Sigmoid colon (tissue), 7 donors: ENCODE results near the gene LCN2. TPM values are rescaled to one million over a fixed set of nuclear protein-coding genes. Genes with fewer than 3 reads are reported as not detected.
A peak's percentile ranks its signal among the peaks of the same experiment; 100 is the strongest.

Source experiments
- DNase-seq: peaks from one replicate; pipeline ENCODE4 v3.0.0-alpha.2; 2019
- H3K27ac ChIP-seq, 4 donors: fragments of 200-600 bp; sonication (generic); one replicate each; pipeline ENCODE4 v1.5.1; 2016 to 2019; ENCODE audit warnings: mild to moderate bottlenecking in 1 of 4
- H3K27me3 ChIP-seq, 3 donors: fragments of 200-600 bp; sonication (generic); one replicate each; pipeline ENCODE4 v1.5.1; 2019; ENCODE audit warnings: mild to moderate bottlenecking in 1 of 3
- H3K36me3 ChIP-seq, 4 donors: fragments of 200-600 bp; sonication (generic); one replicate each; pipeline ENCODE4 v1.5.1; 2016 to 2019
- H3K4me1 ChIP-seq, 4 donors: fragments of 200-600 bp; sonication (generic); one replicate each; pipeline ENCODE4 v1.5.1; 2017 to 2019
- H3K4me3 ChIP-seq, 4 donors: fragments of 200-600 bp; sonication (generic); one replicate each; pipeline ENCODE4 v1.5.1; 2017 to 2019; ENCODE audit warnings: mild to moderate bottlenecking in 2 of 4, moderate library complexity in 1 of 4
- H3K9me3 ChIP-seq, 4 donors: fragments of 200-600 bp in 3 of 4; sonication (generic) in 3 of 4; one replicate each; pipeline versions ENCODE4 v1.5.1 to v1.6.1; 2013 to 2019
- EP300 ChIP-seq, 4 donors: sonication (generic); formaldehyde crosslinking; IDR thresholded peaks; one replicate each; pipeline ENCODE4 v1.6.1; 2017; ENCODE audit warnings: antibody characterized with exemption in 4 of 4
- POLR2A ChIP-seq, 2 donors: fragments of 450-650 bp; IDR thresholded peaks; one replicate each; pipeline ENCODE4 v1.6.1; 2016; ENCODE audit warnings: antibody characterized with exemption in 2 of 2, mild to moderate bottlenecking in 2 of 2, moderate library complexity in 2 of 2
- POLR2AphosphoS5 ChIP-seq, 4 donors: sonication (generic); formaldehyde crosslinking; IDR thresholded peaks; one replicate each; pipeline ENCODE4 v1.6.1; 2017; ENCODE audit warnings: antibody characterized with exemption in 4 of 4
- WGBS, 2 donors: extraction: QIAGEN DNeasy Blood & Tissue Kit; methylation state at CpG; one replicate each; pipeline ENCODE4 v1.1.7; 2013; 5-methylcytosine and 5-hydroxymethylcytosine counted together
- intact Hi-C: fragments of 100-400 bp; cut with DNase I; formaldehyde crosslinking; loops from one replicate; pipeline ENCODE4 v1.15.1; 2023
- polyA plus RNA-seq, 3 donors: library from polyadenylated mRNA; stranded (reverse); fragments of 200-250 nt; gene quantifications; one replicate each; pipeline ENCODE4 v1.2.3, GENCODE V29; 2013
- total RNA-seq, 4 donors: library from RNA; depleted of rRNA; stranded (reverse); fragments of >200 nt; gene quantifications; one replicate each; pipeline ENCODE4 v1.1.0, GENCODE V29; 2016
- TF ChIP-seq, protein P1 (sequence below), 4 experiments: fragments of 450-650 bp in 3 of 4; fragments of 200-600 bp in 1 of 4; IDR thresholded peaks; one replicate each; pipeline ENCODE4 v1.5.1; 2016 to 2019; ENCODE audit warnings: antibody characterized with exemption in 4 of 4, mild to moderate bottlenecking in 3 of 4, moderate library complexity in 2 of 4
- donor health status: healthy with polysubstance abuse.
- donor health status: Bipolar disorder and iron deficiency.
- donor health status: healthy.

LCN2 gene
- total and polyA plus RNA-seq, 7 donors = 9.6 to 1,818 (median 79.8) TPM; not detected in 4

DNA sequence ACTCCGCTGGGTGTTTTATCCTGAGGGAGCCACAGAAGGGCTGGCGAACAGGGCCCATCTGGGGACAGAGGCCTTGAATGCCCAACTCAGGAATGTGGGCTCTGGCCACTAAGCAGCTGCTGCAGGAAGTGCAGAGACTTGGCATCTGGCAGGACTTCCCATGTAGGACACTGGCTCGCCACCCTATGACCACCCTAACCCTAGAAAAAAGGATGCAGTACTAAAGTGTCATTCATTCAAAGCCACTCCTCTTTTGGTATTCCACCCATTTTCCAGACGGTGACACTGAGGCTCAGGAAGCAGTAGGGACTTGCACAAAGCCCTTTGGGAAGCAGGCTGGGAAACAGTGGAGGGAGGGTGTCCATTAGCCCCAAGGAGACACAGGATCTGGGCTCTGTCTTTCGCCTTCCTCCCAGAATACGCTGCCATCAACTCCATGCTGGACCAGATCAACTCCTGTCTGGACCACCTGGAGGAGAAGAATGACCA lies 13.8 kb downstream of the LCN2 start:
- 94 to 95% methylated on average over 6 of the region's 6 CpGs for WGBS, 2 donors
- H3K36me3 ChIP-seq = peaks cover 24 to 54% (median 34%) of the 10 kb centered on the region in 4 donors
- intact Hi-C loops = no loop called here
- no peaks in the 10 kb centered on the region for H3K27me3 ChIP-seq
- TF ChIP-seq, protein P1, sequence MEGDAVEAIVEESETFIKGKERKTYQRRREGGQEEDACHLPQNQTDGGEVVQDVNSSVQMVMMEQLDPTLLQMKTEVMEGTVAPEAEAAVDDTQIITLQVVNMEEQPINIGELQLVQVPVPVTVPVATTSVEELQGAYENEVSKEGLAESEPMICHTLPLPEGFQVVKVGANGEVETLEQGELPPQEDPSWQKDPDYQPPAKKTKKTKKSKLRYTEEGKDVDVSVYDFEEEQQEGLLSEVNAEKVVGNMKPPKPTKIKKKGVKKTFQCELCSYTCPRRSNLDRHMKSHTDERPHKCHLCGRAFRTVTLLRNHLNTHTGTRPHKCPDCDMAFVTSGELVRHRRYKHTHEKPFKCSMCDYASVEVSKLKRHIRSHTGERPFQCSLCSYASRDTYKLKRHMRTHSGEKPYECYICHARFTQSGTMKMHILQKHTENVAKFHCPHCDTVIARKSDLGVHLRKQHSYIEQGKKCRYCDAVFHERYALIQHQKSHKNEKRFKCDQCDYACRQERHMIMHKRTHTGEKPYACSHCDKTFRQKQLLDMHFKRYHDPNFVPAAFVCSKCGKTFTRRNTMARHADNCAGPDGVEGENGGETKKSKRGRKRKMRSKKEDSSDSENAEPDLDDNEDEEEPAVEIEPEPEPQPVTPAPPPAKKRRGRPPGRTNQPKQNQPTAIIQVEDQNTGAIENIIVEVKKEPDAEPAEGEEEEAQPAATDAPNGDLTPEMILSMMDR (IDR thresholded peaks at IDR 0.05) = no peak
- TF ChIP-seq EP300 (IDR thresholded peaks at IDR 0.05) (no peak), POLR2A (IDR thresholded peaks at IDR 0.05) (no peak), POLR2AphosphoS5 (IDR thresholded peaks at IDR 0.05) (no peak)
- no peak for DNase-seq
- H3K27ac ChIP-seq = no peak overlapping the region
- H3K4me3 ChIP-seq = no peak overlapping the region
- no peaks in the 10 kb centered on the region for H3K9me3 ChIP-seq
- peaks cover 0 to 26% (median 16%) of the 10 kb centered on the region in 4 donors for H3K4me1 ChIP-seq

DNA sequence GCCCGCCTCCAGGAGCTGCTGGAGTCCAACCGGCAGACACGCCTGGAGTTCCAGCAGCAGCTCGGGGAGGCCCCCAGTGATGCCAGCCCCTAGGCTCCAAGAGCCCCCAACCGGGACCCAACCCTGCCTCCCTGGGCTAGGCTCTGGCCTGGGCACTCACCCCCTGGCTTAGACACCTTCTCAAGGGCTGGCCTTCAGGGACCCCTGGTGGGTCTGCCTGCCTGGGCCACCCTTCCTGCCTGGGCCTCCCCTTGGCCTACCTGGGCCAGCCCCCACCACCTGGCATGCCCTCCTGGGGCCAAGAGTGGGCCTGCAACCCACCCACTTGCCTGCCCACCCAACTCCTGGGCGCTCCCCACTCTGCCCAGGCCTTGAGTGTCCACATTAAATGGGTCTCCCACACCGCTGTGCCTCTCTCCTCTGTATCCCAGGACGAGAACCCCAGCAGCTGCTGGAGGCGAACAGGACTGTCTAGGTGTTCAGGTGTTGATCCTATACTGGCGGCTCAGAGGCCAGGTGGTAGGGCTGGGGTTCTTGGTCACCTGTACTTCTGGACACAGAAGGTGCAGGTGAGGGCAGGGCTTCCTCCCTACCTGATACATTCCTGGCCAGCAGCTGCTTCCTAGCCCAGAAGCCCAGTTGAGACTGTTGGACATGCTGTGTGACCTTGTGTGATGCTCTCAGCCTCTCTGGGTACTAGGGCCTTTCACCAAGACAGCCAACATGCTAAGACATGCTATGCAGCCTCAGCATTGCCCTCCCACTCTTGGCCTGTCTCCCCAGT lies 14.5 kb downstream of the LCN2 start:
- H3K36me3 ChIP-seq = peaks cover 29 to 60% (median 40%) of the 10 kb centered on the region in 4 donors
- 95 to 97% methylated on average over 10 of the region's 10 CpGs for WGBS, 2 donors
- H3K4me1 ChIP-seq = peaks cover 0 to 26% (median 16%) of the 10 kb centered on the region in 4 donors
- H3K9me3 ChIP-seq = no peaks in the 10 kb centered on the region
- DNase-seq = peak; percentile 40
- no peak overlapping the region for H3K4me3 ChIP-seq
- no peak overlapping the region for H3K27ac ChIP-seq
- no peaks in the 10 kb centered on the region for H3K27me3 ChIP-seq
- intact Hi-C loops = no loop called here
- TF ChIP-seq POLR2AphosphoS5 (IDR thresholded peaks at IDR 0.05) (no peak), EP300 (IDR thresholded peaks at IDR 0.05) (no peak), POLR2A (IDR thresholded peaks at IDR 0.05) (no peak)
- TF ChIP-seq, protein P1 (IDR thresholded peaks at IDR 0.05) = no peak

DNA sequence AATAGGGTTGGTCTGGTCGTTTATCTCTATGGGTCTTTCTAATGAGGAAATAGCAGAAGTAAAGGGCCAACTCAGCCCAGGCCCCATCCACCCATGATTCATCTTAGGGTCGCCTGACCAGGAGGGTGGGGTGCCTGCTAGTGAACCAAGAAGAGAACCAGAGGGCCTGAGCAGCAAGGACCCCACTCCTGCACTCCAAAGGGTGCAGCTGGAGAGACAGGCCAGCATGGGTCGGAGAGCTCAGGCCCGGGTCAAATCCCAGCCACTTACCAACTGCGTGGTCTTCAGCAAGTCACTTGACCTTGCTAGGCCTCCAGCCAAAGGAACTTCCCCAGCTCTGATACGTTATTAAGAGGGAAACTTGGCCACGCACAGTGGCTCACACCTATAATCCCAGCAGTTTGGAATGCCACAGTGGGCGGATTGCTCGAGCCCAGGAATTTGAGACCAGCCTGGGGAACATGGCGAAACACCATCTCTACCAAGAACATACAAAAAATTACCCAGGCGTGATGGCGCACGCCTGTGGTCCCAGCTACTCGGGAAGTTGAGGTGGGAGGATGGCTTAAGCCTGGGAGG lies 15.1 kb downstream of the LCN2 start:
- Histone ChIP-seq H3K27me3 (no peaks in the 10 kb centered on the region), H3K36me3 (peaks cover 36 to 67% (median 47%) of the 10 kb centered on the region in 4 donors), H3K4me3 (no peak overlapping the region), H3K9me3 (no peaks in the 10 kb centered on the region), H3K4me1 (peaks cover 0 to 24% (median 12%) of the 10 kb centered on the region in 4 donors), H3K27ac (no peak overlapping the region)
- DNase-seq = peak; percentile 50
- 82 to 85% methylated on average over 14 of the region's 14 CpGs for WGBS, 2 donors
- intact Hi-C loops = no loop called here
- TF ChIP-seq POLR2AphosphoS5 (IDR thresholded peaks at IDR 0.05) = no peak

DNA sequence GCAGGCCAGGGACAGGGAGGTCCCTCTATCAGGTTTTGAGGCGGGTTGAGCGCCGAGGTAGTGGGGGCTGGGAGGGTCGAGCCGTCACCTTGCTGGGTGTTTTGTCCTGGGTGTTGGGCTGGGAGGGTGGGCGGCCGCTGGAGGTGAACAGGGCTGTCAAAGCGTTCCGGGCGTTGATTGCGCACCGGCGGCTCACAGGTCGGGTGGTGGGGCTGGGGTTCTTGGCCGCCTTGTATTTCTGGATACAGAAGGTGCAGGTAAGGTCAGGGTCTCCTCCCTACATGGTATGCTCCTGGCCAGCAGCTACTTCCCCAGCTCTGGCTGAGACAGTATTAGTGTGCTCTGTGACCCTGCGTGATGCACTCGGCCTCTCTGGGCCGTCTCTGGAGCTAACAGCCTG lies 16.9 kb downstream of the LCN2 start:
- no peak for DNase-seq
- TF ChIP-seq, protein P1 (IDR thresholded peaks at IDR 0.05) = no peak
- TF ChIP-seq EP300 (IDR thresholded peaks at IDR 0.05) = no peak
- TF ChIP-seq POLR2AphosphoS5 (IDR thresholded peaks at IDR 0.05) = no peak
- TF ChIP-seq POLR2A (IDR thresholded peaks at IDR 0.05) = no peak
- Histone ChIP-seq H3K36me3 (peaks cover 39 to 85% (median 55%) of the 10 kb centered on the region in 4 donors), H3K9me3 (no peaks in the 10 kb centered on the region), H3K4me3 (no peak overlapping the region), H3K27me3 (no peaks in the 10 kb centered on the region), H3K4me1 (peaks cover 0 to 11% (median 4%) of the 10 kb centered on the region in 4 donors), H3K27ac (no peak overlapping the region)
- intact Hi-C loops = no loop called here
- 97 to 98% methylated on average over 18 of the region's 18 CpGs for WGBS, 2 donors

DNA sequence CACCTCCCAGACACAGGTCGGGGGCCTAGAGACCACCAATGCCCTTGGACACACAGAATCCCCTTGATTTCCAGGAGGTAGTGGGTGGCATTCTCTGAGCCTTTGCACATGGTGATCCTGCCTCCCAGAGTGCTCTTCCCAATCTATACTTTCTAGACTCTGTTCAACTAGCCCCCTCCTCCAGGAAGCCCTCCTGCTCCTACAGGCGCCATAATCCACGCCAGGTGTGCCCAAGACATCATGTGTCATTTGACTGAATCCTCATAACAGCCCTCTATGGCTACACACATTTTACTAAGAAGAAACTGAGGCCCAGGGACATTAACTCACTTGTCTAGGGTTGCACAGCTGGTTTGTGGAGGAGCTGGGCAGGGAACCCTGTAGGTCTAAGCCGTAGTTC lies 18.0 kb downstream of the LCN2 start:
- H3K27me3 ChIP-seq = no peaks in the 10 kb centered on the region
- H3K27ac ChIP-seq = no peak overlapping the region
- H3K4me3 ChIP-seq = no peak overlapping the region
- H3K9me3 ChIP-seq = no peaks in the 10 kb centered on the region
- H3K36me3 ChIP-seq = peaks cover 39 to 93% (median 55%) of the 10 kb centered on the region in 4 donors
- intact Hi-C loops = no loop called here
- no peak for DNase-seq
- peaks cover 0 to 3% (median under 1%) of the 10 kb centered on the region in 4 donors for H3K4me1 ChIP-seq
- 97 to 100% methylated on average over 4 of the region's 4 CpGs for WGBS, 2 donors
- TF ChIP-seq POLR2A (IDR thresholded peaks at IDR 0.05) = no peak
